ENCODE results near the gene RPL27A.

DNA sequence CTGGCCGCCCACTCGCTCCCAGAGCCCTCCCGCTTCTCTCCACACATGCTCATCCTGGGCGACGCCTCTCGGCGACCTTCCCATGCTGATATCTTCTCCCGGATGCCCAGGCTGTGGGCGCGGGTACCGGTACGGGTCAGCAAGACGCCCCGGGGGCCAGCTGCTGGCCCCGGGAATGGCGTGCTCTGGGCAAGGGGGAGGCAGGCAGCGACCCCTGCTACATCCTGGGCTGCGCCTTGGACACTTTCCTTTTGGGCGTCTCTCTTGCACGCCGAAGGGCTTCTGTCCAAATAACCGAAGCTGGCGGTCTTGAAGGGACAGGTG lies 48.1 kb downstream of the RPL27A start:
- TF ChIP-seq, protein P1, sequence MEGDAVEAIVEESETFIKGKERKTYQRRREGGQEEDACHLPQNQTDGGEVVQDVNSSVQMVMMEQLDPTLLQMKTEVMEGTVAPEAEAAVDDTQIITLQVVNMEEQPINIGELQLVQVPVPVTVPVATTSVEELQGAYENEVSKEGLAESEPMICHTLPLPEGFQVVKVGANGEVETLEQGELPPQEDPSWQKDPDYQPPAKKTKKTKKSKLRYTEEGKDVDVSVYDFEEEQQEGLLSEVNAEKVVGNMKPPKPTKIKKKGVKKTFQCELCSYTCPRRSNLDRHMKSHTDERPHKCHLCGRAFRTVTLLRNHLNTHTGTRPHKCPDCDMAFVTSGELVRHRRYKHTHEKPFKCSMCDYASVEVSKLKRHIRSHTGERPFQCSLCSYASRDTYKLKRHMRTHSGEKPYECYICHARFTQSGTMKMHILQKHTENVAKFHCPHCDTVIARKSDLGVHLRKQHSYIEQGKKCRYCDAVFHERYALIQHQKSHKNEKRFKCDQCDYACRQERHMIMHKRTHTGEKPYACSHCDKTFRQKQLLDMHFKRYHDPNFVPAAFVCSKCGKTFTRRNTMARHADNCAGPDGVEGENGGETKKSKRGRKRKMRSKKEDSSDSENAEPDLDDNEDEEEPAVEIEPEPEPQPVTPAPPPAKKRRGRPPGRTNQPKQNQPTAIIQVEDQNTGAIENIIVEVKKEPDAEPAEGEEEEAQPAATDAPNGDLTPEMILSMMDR (tag by site-specific recombination; IDR thresholded peaks at IDR 0.05), result no peak
- TF ChIP-seq ZNF274 (IDR thresholded peaks at IDR 0.05; ENCODE audit: low read length) (no peak), ZNF274 (tag by site-specific recombination; IDR thresholded peaks at IDR 0.05; ENCODE audit: borderline replicate concordance) (no peak), YY1 (tag by site-specific recombination; IDR thresholded peaks at IDR 0.05) (no peak), ZNF624 (tag by site-specific recombination; IDR thresholded peaks at IDR 0.05) (no peak), PATZ1 (tag by site-specific recombination; IDR thresholded peaks at IDR 0.05) (no peak), ZNF121 (tag by site-specific recombination; IDR thresholded peaks at IDR 0.05) (no peak), ZNF530 (tag by site-specific recombination; IDR thresholded peaks at IDR 0.05; ENCODE audit: low read depth) (no peak), ZBTB20 (tag by site-specific recombination; IDR thresholded peaks at IDR 0.05) (no peak), ZNF248 (tag by site-specific recombination; IDR thresholded peaks at IDR 0.05) (no peak), ZNF521 (tag by site-specific recombination; IDR thresholded peaks at IDR 0.05) (no peak), ZNF529 (tag by site-specific recombination; IDR thresholded peaks at IDR 0.05; ENCODE audit: insufficient replicate concordance) (no peak), ZNF600 (tag by site-specific recombination; IDR thresholded peaks at IDR 0.05) (no peak), EGR2 (tag by site-specific recombination; IDR thresholded peaks at IDR 0.05; ENCODE audit: low read depth) (no peak), ZNF114 (tag by site-specific recombination; IDR thresholded peaks at IDR 0.05) (no peak)
